Measurements from ENCODE around the gene GABARAP. TPM values are rescaled to one million over a fixed set of nuclear protein-coding genes. Genes with fewer than 3 reads are reported as not detected.

Gene GABARAP
- total and polyA plus RNA-seq, 2 donors (not counting 1 experiment from before 2014, with no cell fraction given) = 323 to 371 TPM

DNA sequence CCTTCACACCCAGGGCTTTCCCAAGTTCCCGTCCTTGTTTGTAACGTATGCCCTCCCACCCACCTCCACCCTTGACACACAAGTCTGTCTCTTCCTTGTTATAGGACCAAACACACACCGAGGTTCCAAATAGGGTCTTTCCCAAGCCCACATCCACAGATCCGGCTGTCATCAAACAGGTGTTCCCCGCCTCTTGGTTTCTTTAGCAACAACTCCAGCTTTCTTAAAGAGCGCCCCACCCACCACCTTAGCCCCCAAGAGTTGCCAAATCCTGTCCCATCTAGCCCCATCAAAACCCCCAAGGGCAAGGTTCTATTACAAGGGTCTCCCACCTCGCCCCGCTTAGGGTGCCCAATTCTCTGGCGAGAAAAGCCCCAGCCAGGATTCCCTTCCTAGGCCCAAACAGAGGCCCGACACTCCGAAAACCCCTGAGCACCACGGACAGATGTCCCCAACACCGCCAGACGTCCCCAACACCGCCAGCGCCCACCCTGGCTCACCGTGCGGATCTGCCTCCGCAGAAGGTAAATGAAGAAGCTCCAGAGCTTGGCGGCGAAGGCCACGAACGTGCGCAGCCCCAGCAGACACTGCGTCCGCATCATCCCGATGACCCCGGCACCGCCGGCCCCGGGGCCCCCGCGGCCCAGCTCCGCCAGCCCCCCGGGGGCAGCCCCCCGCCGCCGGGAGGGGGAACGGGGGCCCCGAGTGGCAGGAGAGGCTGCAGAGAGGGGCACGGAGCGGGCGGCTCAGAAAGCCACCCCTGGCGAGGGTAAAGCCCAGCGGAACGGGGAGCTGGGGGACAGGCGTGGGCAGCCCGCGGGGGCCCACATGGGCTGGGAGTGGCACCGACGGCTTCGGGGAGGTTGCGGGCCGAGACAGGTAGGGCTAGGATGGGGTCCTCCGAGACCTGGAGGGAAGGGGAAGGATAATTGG lies 8.7 kb upstream of the GABARAP start:
- Histone ChIP-seq H3K4me3 (ENCODE audit: control extremely low read depth in 1 of 5, extremely low read depth in 1 of 5, insufficient read depth in 1 of 5, low read depth in 2 of 5, low read length in 4 of 5) (peak overlapping the region; percentile 39 to 90 (median 78)), H3K9me3 (ENCODE audit: control extremely low read depth in 1 of 3, control insufficient read depth in 2 of 3, insufficient read depth in 1 of 3, low read length in 2 of 3) (no peaks in the 10 kb centered on the region), H3K9ac (ENCODE audit: low read length) (peak overlapping the region; percentile 94), H3K36me3 (replicated peaks in 1 of 2; ENCODE audit: control extremely low read depth in 1 of 2, control insufficient read depth in 1 of 2, extremely low read depth in 1 of 2, insufficient read depth in 2 of 2, low read length in 1 of 2) (peaks cover 11 to 34% of the 10 kb centered on the region in 2 experiments), H4K20me1 (ENCODE audit: control insufficient read depth, insufficient read depth, low read length, poor library complexity, severe bottlenecking) (peaks cover 18% of the 10 kb centered on the region), H3K79me2 (ENCODE audit: control insufficient read depth, insufficient read depth, low read length) (peaks cover 64% of the 10 kb centered on the region), H3K4me2 (replicated peaks; ENCODE audit: low read depth, low read length, poor library complexity, severe bottlenecking) (peak overlapping the region; percentile 99), H3K4me1 (ENCODE audit: control insufficient read depth in 2 of 2, insufficient read depth in 2 of 2, low read length in 2 of 2) (peaks cover 30 to 33% of the 10 kb centered on the region in 2 donors), H3K27ac (ENCODE audit: low read length in 2 of 2) (peak overlapping the region; percentile 78 to 100), H3K27me3 (replicated peaks in 1 of 4; ENCODE audit: control extremely low read depth in 1 of 4, control insufficient read depth in 3 of 4, insufficient read depth in 4 of 4, low read length in 3 of 4) (no peaks in the 10 kb centered on the region), H2AFZ (ENCODE audit: insufficient read depth, low read depth, low read length, poor library complexity, severe bottlenecking) (peak overlapping the region; percentile 86)
- ATAC-seq (ENCODE audit: low read depth) (no peak), DNase-seq (peak; percentile 69)
- Mint-ChIP-seq H3K27ac (peak overlapping the region; percentile 94), H3K4me3 (peak overlapping the region; percentile 98), H3K4me1 (peaks cover 44% of the 10 kb centered on the region), H3K9me3 (ENCODE audit: insufficient read depth) (no peaks in the 10 kb centered on the region), H3K27me3 (no peaks in the 10 kb centered on the region)
- TF ChIP-seq, protein P1, sequence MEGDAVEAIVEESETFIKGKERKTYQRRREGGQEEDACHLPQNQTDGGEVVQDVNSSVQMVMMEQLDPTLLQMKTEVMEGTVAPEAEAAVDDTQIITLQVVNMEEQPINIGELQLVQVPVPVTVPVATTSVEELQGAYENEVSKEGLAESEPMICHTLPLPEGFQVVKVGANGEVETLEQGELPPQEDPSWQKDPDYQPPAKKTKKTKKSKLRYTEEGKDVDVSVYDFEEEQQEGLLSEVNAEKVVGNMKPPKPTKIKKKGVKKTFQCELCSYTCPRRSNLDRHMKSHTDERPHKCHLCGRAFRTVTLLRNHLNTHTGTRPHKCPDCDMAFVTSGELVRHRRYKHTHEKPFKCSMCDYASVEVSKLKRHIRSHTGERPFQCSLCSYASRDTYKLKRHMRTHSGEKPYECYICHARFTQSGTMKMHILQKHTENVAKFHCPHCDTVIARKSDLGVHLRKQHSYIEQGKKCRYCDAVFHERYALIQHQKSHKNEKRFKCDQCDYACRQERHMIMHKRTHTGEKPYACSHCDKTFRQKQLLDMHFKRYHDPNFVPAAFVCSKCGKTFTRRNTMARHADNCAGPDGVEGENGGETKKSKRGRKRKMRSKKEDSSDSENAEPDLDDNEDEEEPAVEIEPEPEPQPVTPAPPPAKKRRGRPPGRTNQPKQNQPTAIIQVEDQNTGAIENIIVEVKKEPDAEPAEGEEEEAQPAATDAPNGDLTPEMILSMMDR (IDR thresholded peaks at IDR 0.05) = no peak
- no peak for TF ChIP-seq EZH2 (IDR thresholded peaks at IDR 0.05; ENCODE audit: borderline replicate concordance, insufficient read depth, low read depth, low read length, poor library complexity, severe bottlenecking)
- WGBS (ENCODE audit: insufficient coverage) = 1% methylated on average over 45 of the region's 55 CpGs
- CTCF ChIA-PET = interaction anchor here (0.8 to 1.6 kb wide), 4 partner anchors 9 to 45 kb away, joined by 3 to 6 read pairs (median 4); partner anchors contain the start of genes GABARAP and PHF23
- POLR2A ChIA-PET = interaction anchor here (0.5 to 3.6 kb wide), 10 partner anchors 9 to 946 kb away, joined by 3 to 26 read pairs (median 3); partner anchors contain the start of genes ACADVL, ACAP1, DLG4 and GABARAP
- intact Hi-C loops (cut with micrococcal nuclease) = loop anchor here (5.0 kb wide), 2 partner anchors 436 to 606 kb away; partner anchors contain the start of genes CYB5D1, NAA38, TMEM88 and TP53

All from B cell (primary cell).